Stimulated activated CD8-positive, alpha-beta memory T cell treated with anti-CD3 and anti-CD28 coated beads, Interleukin-2, amount 100 ng/mL, for 1 hour (primary cell): ENCODE results near the gene DNAH10.

ENCODE experiments used
- DNase-seq, 2 donors: peaks; one replicate each; pipeline ENCODE4 v3.0.0-alpha.2; 2020; ENCODE audit warnings: low read depth in 2 of 2

Gene DNAH10

DNA sequence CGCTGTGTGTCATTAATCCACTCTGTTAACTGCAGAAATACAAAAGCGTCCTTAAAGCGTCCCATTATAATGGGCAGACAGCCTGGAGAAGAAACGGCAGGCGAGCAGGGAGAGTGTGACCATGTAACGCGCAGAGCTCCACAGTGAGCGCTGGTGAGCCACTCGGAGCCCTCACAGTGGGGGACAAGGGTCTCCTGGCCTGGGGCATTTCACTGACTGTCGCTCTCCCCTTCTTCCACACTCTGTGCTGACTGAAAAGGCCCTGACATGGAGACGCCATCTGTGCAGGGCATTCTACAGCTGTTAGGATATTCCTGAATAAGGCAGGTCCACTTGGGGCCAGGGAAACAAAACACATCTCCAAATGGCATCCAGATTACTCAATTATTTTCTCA, 186.3 kb downstream of the DNAH10 start:
- DNase-seq, result no peak

DNA sequence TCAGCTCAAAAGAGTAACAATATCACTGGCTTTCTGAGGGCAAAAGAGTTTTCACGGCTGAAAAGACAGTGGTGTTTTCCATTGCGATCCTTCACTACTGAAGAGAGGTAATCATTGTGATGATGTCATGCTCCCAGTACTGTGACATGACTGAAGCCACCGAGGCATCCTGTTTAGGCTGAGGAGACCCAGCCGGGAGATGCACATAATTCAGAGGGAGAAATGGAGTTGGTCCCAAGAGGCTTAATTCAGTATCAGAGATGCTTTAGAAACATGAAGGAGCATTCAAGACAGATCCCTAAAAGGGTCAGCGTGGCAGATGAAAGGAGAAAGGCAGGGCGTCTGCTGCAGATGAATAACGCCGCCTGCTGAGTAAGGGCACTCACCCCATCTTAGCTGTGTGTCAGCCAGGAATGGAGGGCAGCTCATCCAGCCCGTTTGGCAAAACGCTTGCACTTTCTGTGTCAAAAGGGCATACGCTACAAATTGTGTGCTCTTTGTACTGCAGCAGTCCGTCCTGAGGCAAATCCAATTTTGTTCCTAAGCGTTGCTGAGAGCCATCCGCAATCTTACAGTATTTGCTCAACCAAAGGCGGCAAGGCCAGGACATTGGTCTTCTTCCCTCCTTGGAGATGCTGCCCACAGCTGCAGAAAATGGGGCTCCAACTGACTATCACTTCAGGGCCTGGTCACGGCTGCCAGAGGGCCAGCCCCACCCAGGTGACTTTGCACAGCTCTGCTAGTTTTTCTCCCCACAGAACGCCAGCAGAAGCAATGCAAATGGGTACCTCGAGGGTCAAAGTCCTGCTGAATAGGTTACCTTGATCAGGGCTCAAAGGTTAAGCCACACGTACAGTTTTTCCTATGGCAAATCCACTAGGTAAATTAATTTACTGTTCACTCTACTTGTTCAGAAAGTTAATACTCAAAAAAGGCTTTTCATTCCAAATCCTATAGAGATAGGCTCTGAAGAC, 187.0 kb downstream of the DNAH10 start:
- DNase-seq, result no peak

DNA sequence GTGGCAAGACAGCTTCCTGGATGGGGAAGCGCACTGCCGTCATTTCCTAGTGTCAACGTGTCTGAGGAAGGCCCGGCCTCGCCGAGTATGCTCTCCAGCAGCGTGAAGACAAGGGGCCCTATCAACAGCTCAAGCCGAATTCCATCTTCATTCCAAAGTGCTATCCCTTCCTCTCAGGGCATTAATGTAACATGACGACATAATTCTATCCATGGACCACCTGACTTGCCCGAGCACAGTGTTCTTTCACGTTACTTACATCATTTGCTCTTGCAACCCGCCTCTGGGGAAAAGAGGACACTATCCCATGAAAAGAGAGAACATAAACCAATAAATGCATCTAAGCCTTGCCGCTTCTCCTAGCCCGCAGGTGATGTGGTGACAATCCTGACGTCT, 187.7 kb downstream of the DNAH10 start:
- no peak for DNase-seq

DNA sequence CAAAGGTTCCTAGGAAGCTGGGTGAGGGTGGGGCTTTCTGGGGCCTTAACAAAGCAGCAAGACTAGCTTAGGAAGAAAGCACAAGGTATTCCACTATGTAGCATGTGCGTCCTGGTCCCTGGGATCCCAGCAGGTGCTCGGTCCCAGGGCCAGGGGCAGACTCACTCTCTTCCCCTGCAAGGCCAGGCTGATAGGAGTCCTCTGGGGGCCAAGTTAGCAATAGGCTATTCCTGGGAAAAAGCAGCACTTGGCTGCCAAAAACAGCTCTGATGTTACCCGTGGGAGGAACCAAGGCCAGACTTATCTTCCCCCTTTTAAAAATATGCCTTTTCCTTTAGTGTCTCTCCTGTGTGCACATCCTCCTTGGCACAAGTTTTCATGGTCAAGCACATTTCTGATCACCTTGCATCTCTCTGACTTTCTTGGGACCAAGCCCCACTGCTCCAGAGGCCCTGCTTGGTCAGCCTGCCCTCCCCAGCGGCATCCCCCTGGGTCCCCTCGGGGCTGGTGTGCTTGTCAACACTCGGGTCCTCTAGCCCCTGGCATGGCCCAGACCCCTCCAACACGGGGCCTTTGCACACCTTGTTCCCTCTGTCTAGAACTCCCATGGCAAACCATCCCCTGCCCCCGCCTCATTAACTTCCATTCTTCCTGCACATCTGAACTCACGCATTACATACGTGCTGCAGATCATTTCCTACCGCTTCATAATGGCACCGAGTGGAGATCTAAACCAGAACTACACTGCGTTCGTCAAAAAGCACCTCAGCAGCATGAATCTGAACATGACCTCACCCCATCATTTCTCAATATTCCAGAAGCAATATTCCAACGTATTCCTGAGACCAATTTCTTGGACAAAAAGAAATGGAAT, 188.6 kb downstream of the DNAH10 start:
- DNase-seq, result no peak

DNA sequence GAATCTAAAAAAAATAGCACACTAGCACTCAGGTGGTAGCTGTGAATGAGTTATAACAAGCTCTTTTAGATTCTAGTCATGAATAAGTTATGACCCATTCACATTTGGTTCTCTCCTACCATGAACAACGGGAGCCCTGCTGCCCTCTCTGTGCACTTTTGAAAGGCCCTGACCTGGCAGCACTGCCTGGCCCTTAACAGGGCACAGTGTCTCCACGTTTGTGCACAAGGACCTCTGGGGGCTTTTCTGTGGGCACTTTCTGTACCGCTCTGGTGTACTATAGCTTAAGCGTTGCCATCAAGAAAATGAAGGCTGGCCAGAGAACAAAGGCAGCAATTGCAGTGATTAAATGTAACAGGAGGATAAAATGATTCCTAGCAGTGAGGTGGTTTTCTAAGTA, 189.4 kb downstream of the DNAH10 start:
- no peak for DNase-seq

DNA sequence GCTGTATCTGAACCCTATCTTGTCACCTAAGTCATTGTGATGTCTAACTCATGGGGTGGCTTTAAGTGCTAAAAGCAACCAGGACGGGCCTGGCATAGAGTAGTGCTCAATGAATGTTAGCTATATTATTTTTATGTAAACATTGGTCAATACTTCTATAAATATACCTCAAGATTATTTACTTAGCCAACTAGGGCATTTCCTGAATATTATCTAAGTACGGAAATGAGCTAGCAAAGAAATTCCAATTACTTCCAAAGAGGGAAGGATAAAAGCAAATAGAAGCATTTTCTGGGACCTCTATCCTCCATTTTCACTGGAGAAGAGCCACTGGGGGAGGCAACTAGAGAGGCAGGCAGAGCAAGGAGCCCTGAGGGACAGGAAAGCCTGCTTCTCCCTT, 189.9 kb downstream of the DNAH10 start:
- no peak for DNase-seq

DNA sequence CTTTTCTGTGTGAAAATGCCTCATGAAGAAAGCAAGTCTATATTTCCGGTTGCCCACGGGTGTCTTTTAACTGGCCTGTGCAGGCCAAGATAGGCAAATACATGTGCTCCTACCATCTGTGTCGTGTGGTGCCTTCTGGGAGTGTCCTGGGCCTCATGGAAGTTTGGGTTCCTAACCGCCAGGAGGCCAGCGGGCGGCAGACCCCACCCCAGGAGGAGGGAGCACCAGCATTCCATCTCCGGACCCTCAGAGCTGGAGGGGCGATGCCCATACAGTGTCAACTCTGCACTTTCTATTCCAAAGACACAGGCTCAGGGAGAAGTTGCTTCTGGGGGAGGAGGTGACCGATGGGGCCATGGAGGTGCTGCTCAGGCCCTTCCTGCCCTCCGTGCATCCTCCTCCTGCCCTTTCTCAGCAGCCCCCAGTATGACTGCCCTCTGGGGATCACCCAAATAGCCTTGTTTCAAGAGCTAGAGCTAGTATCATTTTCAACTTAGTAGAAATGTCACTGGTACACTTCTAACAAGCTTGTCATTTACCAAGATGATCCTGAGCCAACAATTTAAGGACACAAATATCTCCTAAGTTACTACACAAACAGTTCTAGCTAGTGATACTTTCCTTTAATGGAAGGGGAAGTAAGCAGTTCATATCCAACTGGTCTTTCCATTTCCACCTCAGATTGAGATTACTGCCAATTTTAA, 192.7 kb downstream of the DNAH10 start:
- no peak for DNase-seq

DNA sequence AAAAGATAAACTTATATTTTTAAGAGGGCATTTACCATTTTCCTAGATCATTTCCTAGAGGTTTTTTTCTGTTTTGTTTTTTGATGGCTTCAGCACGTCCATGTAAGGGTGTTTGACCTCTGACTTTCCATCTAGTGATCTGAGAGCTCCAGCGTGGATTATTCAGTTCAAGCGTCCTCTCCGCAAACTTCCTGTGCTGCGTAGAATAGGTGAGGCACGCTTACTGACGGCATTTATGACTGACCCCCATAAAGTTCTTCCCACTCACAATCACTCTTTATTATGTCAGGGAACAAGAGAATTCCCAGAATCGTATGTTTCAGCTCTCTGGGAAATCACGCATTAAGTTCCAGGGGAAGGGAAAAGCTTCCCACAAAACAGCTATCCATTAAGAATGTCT, 194.1 kb downstream of the DNAH10 start:
- DNase-seq, result no peak

DNA sequence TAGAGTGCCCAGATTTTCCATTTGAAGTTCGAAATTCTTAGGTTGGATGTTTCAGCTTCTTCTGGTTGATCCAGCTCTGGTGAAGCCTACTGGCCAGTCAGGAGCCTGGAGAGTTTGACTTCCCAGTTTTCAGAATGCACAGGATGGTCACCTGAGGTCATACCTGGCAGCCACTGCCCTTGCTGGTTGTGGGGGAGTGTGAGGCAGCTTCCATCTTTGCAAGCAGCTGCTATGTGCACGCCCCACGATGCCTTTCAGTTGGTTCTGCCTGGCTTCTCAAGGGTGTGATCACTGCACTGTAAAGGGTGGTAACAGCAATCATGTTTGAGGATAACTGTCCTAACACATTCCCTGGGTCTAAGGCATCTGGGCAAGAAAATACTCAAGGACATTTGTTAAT, 195.1 kb downstream of the DNAH10 start:
- DNase-seq, result no peak

DNA sequence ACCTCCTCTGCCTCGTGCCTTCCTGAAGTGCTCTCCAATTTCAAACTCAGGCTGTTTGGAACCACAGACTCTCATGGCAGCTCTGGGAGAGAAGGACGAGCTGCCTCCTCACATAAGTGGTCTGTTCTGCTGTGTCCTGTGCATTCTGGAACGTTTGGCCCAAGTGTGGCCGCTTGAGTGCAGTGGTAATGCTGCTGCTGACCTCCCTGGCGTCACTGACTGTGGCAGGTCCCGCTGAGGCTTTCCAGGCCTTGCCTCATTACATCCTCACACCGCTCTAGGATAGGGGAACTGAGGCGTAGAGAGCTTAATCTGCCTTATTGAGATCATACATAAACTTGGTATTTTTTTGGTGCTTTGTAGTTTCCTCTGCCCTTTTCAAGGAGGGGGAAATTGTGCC, 196.4 kb downstream of the DNAH10 start:
- no peak for DNase-seq

DNA sequence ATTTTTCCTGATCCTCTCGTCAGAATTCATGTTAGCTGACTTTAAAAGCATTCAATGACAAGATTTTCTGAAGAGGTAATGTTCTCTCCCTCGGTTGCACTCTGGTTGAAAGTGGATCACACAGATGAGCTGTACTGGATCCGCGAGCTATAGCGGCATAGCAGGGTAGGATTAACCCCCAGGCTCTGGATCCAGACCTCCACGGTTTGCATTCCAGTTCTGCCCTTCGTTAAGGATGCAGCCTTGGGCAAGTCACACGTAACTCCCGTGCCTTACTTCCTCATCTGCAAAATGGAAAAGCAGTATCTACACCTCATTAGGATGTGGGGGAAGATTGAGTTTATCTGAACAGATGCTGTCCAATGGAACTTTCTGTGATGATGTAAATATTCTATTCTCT, 196.8 kb downstream of the DNAH10 start:
- no peak for DNase-seq

DNA sequence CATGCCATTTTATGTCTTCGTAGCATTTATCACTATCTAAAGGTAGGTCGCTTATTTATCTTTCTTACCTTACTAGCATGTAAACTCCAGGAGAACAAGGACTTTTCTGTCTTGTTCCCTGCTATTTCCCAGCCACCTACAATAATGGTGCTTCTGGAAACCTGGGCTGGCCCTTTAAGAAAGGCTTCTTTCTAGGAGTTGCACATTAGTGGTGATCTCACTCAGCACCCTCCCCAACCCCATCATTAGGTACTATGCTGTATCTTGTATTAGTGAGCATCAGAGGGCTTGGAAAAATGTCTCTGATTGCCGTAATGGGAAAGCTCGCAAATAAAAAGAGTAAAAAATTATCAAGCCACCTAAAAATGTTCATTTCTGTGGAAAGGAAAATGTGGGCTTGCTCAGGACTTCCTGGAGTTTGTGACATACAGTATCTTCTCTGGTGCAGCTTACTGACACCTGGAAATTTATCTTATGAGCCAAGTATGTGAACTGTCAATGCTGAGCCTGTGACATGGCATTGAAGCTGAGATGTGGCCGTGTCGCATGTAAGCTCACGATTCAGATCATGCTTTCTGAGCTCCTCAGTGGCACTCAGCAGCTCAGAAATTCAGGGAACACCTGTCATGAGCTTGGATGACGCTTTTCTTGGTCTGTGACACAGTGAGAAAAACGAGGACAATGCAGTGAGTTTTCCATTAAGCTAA, 198.1 kb downstream of the DNAH10 start:
- DNase-seq, result no peak

DNA sequence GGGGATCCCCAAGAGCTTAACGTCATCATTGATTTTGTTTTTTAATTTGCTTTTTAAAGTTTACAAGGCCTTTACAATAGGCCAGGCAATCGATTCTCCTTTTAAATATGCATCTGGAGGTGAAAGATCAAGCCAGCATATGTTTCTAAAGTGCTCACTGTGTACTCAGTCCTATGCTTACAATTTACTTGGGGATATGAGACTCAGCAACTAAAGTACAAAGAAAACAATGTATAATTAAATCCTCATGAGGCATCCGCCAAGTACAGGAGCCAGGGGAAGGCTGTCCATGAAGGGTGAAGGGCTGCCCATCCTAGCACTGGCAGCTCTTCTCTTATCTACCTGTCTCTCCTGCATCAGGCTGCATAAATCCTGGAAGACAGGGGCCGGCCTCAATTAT, 198.8 kb downstream of the DNAH10 start:
- no peak for DNase-seq

DNA sequence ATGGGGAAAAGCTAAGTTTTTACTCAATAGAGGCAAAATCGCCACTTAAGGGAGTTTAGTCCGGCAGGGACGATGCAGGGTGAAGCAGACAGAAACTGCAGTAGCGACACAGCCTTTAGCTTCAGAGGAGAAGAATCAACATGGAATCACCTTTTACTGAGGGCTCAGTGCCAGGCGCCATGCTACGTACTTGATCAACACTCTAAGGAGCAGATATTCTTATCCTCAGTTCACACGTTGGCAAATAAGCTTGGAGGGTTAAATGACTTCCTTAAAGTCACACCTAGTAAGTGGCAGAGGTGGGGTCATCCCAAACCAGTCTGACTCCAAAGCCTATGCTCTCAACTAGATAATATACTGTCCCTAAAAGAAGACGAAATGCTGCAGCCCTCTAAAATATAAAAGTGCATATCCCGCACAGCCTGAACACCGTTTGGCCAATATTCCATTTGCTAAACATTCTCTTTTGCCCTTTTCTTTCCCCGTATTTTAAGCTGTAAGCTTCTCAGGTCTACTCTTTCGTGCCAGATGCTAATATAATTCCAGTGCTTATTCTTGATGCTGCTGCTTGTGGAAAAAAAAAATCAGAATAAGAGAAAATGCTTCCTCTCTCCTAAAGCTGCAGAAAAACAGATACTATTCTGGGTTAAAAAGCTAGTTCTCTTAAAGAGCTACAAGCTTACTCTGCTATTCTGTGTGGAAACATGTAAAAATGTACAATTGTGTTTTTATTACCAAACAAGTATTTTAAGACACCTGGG, 199.7 kb downstream of the DNAH10 start:
- no peak for DNase-seq

DNA sequence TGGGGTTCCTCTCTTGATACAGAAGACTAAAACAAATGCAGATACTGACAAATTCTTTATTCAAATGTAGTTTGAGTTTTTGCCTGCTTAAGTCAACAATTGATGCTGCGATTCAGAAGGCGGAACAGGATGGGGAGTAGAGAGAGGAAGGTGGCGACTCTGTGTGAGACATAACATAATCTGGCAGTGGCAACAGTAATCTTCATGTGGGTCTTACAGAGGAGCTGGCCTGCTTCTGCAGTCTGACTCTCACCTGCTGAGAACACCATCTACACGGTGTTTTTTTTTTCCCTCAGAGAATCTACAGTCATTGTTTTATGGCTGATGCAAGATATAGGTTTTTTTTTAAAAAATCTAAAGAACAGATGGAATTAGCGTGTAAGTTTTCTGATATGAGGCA, 200.4 kb downstream of the DNAH10 start:
- no peak for DNase-seq

DNA sequence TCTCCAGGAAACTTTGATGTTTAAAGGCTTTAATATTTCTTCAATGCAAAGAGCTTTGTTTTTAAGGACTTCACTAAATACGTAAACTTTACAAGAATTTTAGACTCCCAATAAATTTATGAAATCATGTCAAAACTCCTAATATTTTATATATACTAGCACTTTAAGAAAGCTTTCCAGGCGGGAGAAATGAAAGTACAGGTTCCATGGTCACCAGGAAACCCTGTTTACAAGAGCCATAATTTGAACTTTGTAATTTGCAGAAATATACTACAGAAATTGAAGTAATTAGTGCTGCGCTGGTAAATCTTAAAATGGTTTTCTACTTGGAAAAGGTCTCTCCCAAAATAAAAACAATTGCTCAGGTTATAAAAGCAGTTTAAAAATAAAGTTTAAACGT, 201.7 kb downstream of the DNAH10 start:
- no peak for DNase-seq

DNA sequence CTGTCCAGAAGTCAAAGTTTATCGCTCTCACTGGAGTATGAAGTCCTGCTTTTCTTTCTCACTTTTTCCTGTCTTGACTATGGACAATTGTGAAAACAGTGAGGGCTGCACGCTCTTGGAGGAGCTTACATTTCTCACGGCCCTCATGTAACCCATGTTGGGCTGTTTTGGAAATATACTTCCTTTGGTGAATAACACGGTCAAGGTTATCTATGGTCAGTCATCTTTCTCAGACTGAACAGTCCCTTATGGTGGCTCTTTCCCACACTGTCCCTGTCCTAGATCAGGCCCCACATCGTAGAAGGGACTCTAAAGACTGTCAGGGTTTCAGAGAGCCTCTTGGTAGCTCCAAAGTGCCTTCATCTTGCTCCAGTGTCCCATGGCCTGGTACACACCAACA, 203.3 kb downstream of the DNAH10 start:
- no peak for DNase-seq

DNA sequence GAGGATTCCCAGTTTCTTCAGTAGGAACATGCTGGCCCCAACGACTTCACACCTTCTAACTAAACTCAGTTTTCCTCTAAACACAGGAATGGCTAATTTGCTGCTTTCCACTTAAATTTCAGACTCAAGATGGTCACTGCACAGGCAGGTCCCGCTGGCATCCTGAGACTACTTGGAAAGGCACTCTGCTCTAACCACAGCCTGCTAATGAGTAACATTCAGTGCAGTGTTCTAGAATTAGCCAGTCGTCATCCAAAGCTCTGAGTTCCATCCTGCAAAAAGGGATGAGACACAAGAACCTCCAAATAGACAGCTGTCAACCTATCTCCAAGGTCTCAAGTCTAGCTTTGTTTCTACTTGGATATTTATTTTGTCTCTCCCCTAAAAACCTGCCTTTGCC, 204.5 kb downstream of the DNAH10 start:
- no peak for DNase-seq

DNA sequence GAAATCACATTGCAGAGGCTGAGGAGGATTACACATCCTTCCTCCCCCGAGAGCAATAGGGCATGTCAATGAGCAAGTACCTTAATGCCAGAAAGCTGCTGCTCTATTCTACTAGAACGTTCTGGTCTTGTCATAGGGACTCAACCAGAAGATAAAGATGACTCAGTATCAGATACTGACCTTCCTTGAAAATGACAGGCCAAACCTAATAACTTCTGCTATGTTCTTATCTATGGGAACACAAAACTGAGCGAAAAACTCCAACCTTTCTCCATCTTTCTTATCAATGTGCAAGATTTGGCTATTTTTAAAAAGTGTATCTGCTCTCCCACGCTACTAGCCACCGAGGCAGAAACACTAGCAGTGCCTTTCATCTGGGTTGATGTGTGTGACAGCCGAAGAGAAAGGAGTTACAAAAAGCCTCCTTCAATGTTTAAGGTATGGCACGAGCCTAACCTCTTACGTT, 205.1 kb downstream of the DNAH10 start:
- no peak for DNase-seq

DNA sequence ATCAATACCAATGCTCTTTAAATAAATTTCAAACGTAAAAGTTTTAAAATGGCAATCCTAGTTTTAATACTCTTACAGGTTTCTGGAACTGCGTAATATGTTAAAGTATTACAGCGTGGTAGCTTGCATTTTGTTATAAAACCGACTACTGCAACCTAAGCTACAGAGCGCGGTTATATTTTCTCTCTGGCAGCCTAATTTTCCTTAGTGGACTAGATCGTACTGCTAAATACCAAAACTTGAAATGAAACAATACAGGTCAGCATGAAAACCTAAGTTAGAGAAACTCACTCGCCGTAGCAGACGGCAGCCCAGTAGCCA, 209.3 kb downstream of the DNAH10 start:
- no peak for DNase-seq
